ENCODE measurements around the gene XCL1.

DNA sequence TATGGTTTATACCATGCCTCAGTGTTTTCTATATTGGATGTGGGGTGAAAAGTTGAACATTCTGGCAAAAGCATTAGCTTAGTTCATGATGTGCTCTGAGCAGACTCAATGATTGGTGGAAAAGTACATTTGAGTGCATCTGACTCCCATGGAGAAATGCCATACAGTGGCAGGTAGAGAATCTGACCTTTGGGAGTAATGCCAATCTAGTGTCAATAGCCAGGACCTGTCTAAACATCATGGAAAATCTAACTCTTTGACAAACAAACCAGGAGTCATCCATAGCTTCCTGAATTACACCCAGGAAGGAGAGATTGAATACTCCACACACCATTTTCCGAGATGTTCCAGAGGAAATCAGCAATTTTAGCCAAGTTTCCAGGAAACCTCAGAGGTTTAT, 51.0 kb downstream of the XCL1 start:
- TF ChIP-seq, protein P1, sequence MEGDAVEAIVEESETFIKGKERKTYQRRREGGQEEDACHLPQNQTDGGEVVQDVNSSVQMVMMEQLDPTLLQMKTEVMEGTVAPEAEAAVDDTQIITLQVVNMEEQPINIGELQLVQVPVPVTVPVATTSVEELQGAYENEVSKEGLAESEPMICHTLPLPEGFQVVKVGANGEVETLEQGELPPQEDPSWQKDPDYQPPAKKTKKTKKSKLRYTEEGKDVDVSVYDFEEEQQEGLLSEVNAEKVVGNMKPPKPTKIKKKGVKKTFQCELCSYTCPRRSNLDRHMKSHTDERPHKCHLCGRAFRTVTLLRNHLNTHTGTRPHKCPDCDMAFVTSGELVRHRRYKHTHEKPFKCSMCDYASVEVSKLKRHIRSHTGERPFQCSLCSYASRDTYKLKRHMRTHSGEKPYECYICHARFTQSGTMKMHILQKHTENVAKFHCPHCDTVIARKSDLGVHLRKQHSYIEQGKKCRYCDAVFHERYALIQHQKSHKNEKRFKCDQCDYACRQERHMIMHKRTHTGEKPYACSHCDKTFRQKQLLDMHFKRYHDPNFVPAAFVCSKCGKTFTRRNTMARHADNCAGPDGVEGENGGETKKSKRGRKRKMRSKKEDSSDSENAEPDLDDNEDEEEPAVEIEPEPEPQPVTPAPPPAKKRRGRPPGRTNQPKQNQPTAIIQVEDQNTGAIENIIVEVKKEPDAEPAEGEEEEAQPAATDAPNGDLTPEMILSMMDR (IDR thresholded peaks at IDR 0.05; ENCODE audit: low read depth, low read length) = no peak
- no peak for TF ChIP-seq EZH2phosphoT487 (IDR thresholded peaks at IDR 0.05; ENCODE audit: low read depth)

Data from OCI-LY3 (cell line).